ENCODE measurements around the gene IGFN1. TPM values are rescaled to one million over a fixed set of nuclear protein-coding genes. Genes with fewer than 3 reads are reported as not detected.

IGFN1 gene
- total RNA-seq, 1 experiment from 2014 or later = 0.04 TPM

DNA sequence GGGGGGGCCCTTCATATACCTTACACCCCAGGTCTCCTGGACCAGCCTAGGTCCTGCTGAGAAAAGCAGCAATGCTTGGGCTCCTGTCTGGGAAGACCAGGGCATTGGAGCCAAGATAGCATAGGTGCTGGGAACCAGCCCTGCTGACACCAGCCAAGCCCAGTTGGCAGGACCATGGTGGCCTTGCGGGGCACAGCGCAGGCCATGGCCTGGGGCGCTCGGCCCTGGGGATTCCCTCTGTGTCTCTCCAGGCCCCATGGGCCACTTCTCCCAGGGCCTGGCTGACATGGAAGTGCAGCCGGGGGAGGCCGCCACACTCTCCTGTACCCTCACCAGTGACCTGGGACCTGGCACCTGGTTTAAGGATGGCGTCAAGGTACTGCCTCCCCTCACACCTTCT, 23.3 kb downstream of the IGFN1 start:
- ChIA-PET POLR2A (ENCODE audit: unreplicated experiment) (no interaction called here), CTCF (interaction anchor here (1.0 kb wide), 1 partner anchor 9 kb away, joined by 3 read pairs; no protein-coding TSS in a partner anchor)
- Histone ChIP-seq H3K9me2 (replicated peaks; ENCODE audit: low read length) (no peaks in the 10 kb centered on the region), H2AFZ (ENCODE audit: low read length) (no peak overlapping the region), H4K20me1 (ENCODE audit: low read length) (no peaks in the 10 kb centered on the region), H3K27me3 (ENCODE audit: low read length) (peaks cover 39% of the 10 kb centered on the region), H3K27ac (ENCODE audit: low read length) (no peak overlapping the region), H3K4me1 (ENCODE audit: insufficient read depth, low read length) (no peaks in the 10 kb centered on the region), H3K4me2 (ENCODE audit: low read length) (no peak overlapping the region), H3F3A (ENCODE audit: low read length, unreplicated experiment) (no peaks in the 10 kb centered on the region), H3K4me3 (ENCODE audit: low read length) (no peak overlapping the region), H3K9me3 (ENCODE audit: low read length) (no peaks in the 10 kb centered on the region), H3K79me2 (ENCODE audit: low read length) (no peaks in the 10 kb centered on the region), H3K9ac (ENCODE audit: low read length) (no peak overlapping the region), H3K36me3 (ENCODE audit: low read depth, low read length) (no peaks in the 10 kb centered on the region)
- no peak for DNase-seq
- intact Hi-C loops (cut with micrococcal nuclease) = no loop called here
- no peak for ATAC-seq
- BruUV-seq (replicated peaks) = no TSS peak
- no peak for TF ChIP-seq EZH2 (IDR thresholded peaks at IDR 0.05; ENCODE audit: low read length, unreplicated experiment)
- no peak for TF ChIP-seq EZH2phosphoT487 (IDR thresholded peaks at IDR 0.05; ENCODE audit: borderline replicate concordance, low read length)
- TF ChIP-seq, protein P1, sequence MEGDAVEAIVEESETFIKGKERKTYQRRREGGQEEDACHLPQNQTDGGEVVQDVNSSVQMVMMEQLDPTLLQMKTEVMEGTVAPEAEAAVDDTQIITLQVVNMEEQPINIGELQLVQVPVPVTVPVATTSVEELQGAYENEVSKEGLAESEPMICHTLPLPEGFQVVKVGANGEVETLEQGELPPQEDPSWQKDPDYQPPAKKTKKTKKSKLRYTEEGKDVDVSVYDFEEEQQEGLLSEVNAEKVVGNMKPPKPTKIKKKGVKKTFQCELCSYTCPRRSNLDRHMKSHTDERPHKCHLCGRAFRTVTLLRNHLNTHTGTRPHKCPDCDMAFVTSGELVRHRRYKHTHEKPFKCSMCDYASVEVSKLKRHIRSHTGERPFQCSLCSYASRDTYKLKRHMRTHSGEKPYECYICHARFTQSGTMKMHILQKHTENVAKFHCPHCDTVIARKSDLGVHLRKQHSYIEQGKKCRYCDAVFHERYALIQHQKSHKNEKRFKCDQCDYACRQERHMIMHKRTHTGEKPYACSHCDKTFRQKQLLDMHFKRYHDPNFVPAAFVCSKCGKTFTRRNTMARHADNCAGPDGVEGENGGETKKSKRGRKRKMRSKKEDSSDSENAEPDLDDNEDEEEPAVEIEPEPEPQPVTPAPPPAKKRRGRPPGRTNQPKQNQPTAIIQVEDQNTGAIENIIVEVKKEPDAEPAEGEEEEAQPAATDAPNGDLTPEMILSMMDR (conservative IDR thresholded peaks at IDR 0.05; ENCODE audit: low read depth, low read length) = no peak

DNA sequence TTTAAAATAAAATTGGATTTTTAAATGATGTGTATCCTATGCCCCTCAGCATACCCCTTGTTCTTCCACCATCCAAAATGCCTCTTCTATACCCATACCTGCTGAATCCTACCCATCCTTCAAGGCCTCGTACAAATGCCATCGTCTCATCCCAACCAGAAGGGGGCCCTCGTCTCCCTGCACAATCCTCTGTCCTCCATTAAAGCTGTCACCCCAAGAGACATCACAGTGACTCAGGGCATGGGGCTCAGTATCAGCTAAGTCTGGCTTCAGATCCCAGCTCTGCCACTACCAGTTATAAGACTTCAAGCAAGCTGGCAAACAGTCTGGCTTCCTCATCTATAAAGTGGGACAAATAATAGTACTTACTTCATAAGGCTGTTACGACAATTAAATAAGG, 23.8 kb downstream of the IGFN1 start:
- Histone ChIP-seq H3K4me1 (ENCODE audit: insufficient read depth, low read length) (no peaks in the 10 kb centered on the region), H2AFZ (ENCODE audit: low read length) (no peak overlapping the region), H3K36me3 (ENCODE audit: low read depth, low read length) (no peaks in the 10 kb centered on the region), H3K9me3 (ENCODE audit: low read length) (no peaks in the 10 kb centered on the region), H3K27me3 (ENCODE audit: low read length) (peaks cover 34% of the 10 kb centered on the region), H3K27ac (ENCODE audit: low read length) (no peak overlapping the region), H4K20me1 (ENCODE audit: low read length) (no peaks in the 10 kb centered on the region), H3K9ac (ENCODE audit: low read length) (no peak overlapping the region), H3K79me2 (ENCODE audit: low read length) (no peaks in the 10 kb centered on the region), H3K4me2 (ENCODE audit: low read length) (no peak overlapping the region), H3K4me3 (ENCODE audit: low read length) (no peak overlapping the region), H3K9me2 (replicated peaks; ENCODE audit: low read length) (no peaks in the 10 kb centered on the region), H3F3A (ENCODE audit: low read length, unreplicated experiment) (no peaks in the 10 kb centered on the region)
- ChIA-PET POLR2A (ENCODE audit: unreplicated experiment) (no interaction called here), CTCF (interaction anchor here (0.5 to 0.8 kb wide), 2 partner anchors 61 to 65 kb away, joined by 3 read pairs; no protein-coding TSS in a partner anchor)
- no TSS peak for BruUV-seq (replicated peaks)
- peak; percentile 21; the same call in 1 of the 2 replicates for ATAC-seq
- intact Hi-C loops (cut with micrococcal nuclease) = no loop called here
- peak; percentile 40 for DNase-seq
- TF ChIP-seq EZH2phosphoT487 (IDR thresholded peaks at IDR 0.05; ENCODE audit: borderline replicate concordance, low read length) = no peak
- TF ChIP-seq, protein P1 (conservative IDR thresholded peaks at IDR 0.05; ENCODE audit: low read depth, low read length) = peak; percentile 83

DNA sequence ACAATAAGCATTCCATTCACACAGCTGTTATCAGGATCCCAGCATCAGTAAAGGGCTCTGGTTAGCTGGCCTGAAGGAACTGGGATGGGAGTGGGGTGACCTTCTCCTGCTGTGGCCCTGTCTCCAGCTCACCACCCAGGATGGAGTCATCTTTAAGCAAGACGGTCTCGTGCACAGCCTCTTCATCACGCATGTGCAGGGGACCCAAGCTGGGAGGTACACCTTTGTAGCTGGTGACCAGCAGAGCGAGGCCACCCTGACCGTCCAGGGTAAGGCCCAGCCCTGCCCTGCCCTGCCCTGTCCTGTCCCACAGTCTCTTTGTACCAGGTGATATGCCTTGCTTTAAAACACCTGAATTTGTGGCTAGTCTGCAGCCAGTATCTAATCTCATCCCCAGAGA, 24.3 kb downstream of the IGFN1 start:
- Histone ChIP-seq H3K27me3 (ENCODE audit: low read length) (peaks cover 34% of the 10 kb centered on the region), H3K9me3 (ENCODE audit: low read length) (no peaks in the 10 kb centered on the region), H3K27ac (ENCODE audit: low read length) (no peak overlapping the region), H2AFZ (ENCODE audit: low read length) (no peak overlapping the region), H4K20me1 (ENCODE audit: low read length) (no peaks in the 10 kb centered on the region), H3K36me3 (ENCODE audit: low read depth, low read length) (no peaks in the 10 kb centered on the region), H3K9ac (ENCODE audit: low read length) (no peak overlapping the region), H3K79me2 (ENCODE audit: low read length) (no peaks in the 10 kb centered on the region), H3K4me3 (ENCODE audit: low read length) (no peak overlapping the region), H3F3A (ENCODE audit: low read length, unreplicated experiment) (no peaks in the 10 kb centered on the region), H3K4me1 (ENCODE audit: insufficient read depth, low read length) (no peaks in the 10 kb centered on the region), H3K9me2 (replicated peaks; ENCODE audit: low read length) (no peaks in the 10 kb centered on the region), H3K4me2 (ENCODE audit: low read length) (no peak overlapping the region)
- CTCF ChIA-PET = interaction anchor here (0.5 to 0.8 kb wide), 2 partner anchors 60 to 66 kb away, joined by 3 read pairs; no protein-coding TSS in a partner anchor
- ATAC-seq (peak; percentile 4; the same call in 1 of the 2 replicates), DNase-seq (no peak)
- POLR2A ChIA-PET (ENCODE audit: unreplicated experiment) = no interaction called here
- TF ChIP-seq, protein P1 (conservative IDR thresholded peaks at IDR 0.05; ENCODE audit: low read depth, low read length) = no peak
- TF ChIP-seq EZH2 (IDR thresholded peaks at IDR 0.05; ENCODE audit: low read length, unreplicated experiment) (no peak), EZH2phosphoT487 (IDR thresholded peaks at IDR 0.05; ENCODE audit: borderline replicate concordance, low read length) (no peak)
- BruUV-seq (replicated peaks) = no TSS peak
- intact Hi-C loops (cut with micrococcal nuclease) = no loop called here
